Immature natural killer cell (primary cell): ENCODE measurements around the gene CALML5. TPM values are rescaled to one million over a fixed set of nuclear protein-coding genes. Genes with fewer than 3 reads are reported as not detected.
"Not testable (repeated sequence)": the region's sequence is repeated elsewhere in the genome, so short reads cannot be mapped to it uniquely, and the experiment has no call there.

Source experiments
- DNase-seq, 3 donors: peaks; one replicate each; pipeline ENCODE4 v3.0.0; 2022; ENCODE audit warnings: mixed read lengths in 1 of 3
- H3K27ac Mint-ChIP-seq, 6 donors: one replicate each; pipeline ENCODE4 v1.8.0; 2020; ENCODE audit warnings: mixed read lengths in 6 of 6, mild to moderate bottlenecking in 5 of 6, inconsistent platforms in 4 of 6, moderate library complexity in 3 of 6
- H3K27me3 Mint-ChIP-seq, 3 donors: one replicate each; pipeline ENCODE4 v1.8.0; 2020 to 2021; ENCODE audit warnings: low read depth in 3 of 3, mild to moderate bottlenecking in 3 of 3, mixed read lengths in 3 of 3, moderate library complexity in 3 of 3, inconsistent platforms in 1 of 3
- H3K36me3 Mint-ChIP-seq, 3 donors: one replicate each; pipeline ENCODE4 v1.8.0; 2020; ENCODE audit warnings: mixed read lengths in 3 of 3, inconsistent platforms in 2 of 3, mild to moderate bottlenecking in 2 of 3
- H3K4me1 Mint-ChIP-seq, 2 donors: one replicate each; pipeline ENCODE4 v1.8.0; 2020; ENCODE audit warnings: inconsistent platforms in 2 of 2, mild to moderate bottlenecking in 2 of 2, mixed read lengths in 2 of 2, moderate library complexity in 1 of 2
- H3K4me3 Mint-ChIP-seq, 5 donors: one replicate each; pipeline ENCODE4 v1.8.0; 2020; ENCODE audit warnings: mild to moderate bottlenecking in 5 of 5, mixed read lengths in 5 of 5, inconsistent platforms in 3 of 5, moderate library complexity in 3 of 5
- H3K9me3 Mint-ChIP-seq, 6 donors: one replicate each; pipeline ENCODE4 v1.8.0; 2020; ENCODE audit warnings: mild to moderate bottlenecking in 6 of 6, mixed read lengths in 6 of 6, inconsistent platforms in 4 of 6, moderate library complexity in 3 of 6
- polyA plus RNA-seq, 3 donors: library from polyadenylated mRNA; unstranded; fragments of 300-500 nt; fragmentation: Illumina TruSeq; gene quantifications; one replicate each; pipeline ENCODE4 v1.2.3, GENCODE V29; 2021

Gene CALML5
- polyA plus RNA-seq, 3 donors from 2014 or later: not detected

DNA sequence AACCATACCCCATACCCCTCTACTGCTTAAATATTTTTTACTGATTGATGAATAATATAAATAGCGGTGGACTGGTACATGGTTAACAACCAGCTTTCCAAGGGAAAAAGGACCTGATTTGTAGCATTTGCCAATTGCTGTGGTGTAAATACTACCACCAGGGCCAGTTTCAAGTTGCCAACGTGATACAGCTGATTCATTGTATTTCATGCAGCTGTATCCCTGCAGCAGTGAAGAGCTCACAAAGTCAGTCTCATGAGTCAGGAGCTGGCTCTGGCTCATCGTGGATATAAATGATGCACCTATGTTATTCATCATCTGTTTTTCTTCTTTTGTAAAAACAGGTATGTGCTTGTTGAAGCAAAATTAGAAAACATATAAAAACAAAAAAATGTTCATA is 15.2 kb downstream of the CALML5 start:
- DNase-seq: no peak
- Mint-ChIP-seq H3K27ac (no peak overlapping the region), H3K36me3 (no peaks in the 10 kb centered on the region), H3K4me1 (no peaks in the 10 kb centered on the region), H3K4me3 (no peak overlapping the region), H3K27me3 (peaks cover 3 to 5% (median 4%) of the 10 kb centered on the region in 3 donors), H3K9me3 (no peaks in the 10 kb centered on the region)

DNA sequence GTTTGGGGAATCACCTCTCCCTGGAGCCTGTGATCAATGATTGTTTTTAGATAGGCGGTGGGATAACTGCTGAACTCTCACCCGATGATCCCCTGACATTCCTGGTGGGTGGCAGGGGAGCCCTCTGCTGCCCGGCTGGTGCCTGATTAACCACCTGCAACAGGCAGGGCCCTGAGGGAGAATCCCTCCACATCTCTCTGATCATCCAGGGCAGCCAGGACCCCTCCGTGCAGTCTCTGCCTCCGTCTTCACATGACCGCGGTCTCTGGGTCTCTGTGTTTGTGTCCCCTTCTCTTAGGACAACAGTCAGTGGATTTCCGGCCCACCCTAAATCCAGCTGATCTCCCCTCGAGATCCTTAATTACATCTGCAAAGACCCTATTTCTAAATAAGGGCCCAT is 17.4 kb downstream of the CALML5 start:
- H3K27me3 Mint-ChIP-seq: peaks cover 3 to 7% (median 5%) of the 10 kb centered on the region in 3 donors
- H3K36me3 Mint-ChIP-seq: no peaks in the 10 kb centered on the region
- H3K9me3 Mint-ChIP-seq: no peaks in the 10 kb centered on the region

GRCh38 chr10:5481121-5481520 is 18.2 kb downstream of the CALML5 start:
- no peaks in the 10 kb centered on the region for H3K36me3 Mint-ChIP-seq

More for the DNA sequence above, 17.4 kb downstream of the CALML5 start:
- Mint-ChIP-seq H3K4me1 (no peaks in the 10 kb centered on the region), H3K27ac (no peak overlapping the region), H3K4me3 (no peak overlapping the region)
- DNase-seq: no peak

GRCh38 chr10:5480162-5480941 is 19.0 kb downstream of the CALML5 start:
- DNase-seq: no peak
- no peaks in the 10 kb centered on the region for H3K36me3 Mint-ChIP-seq
- H3K4me1 Mint-ChIP-seq: no peaks in the 10 kb centered on the region
- H3K27ac Mint-ChIP-seq: no peak overlapping the region
- no peaks in the 10 kb centered on the region for H3K9me3 Mint-ChIP-seq
- peaks cover 3 to 9% (median 6%) of the 10 kb centered on the region in 3 donors for H3K27me3 Mint-ChIP-seq
- no peak overlapping the region for H3K4me3 Mint-ChIP-seq

More at GRCh38 chr10:5481121-5481520, 18.2 kb downstream of the CALML5 start:
- H3K27me3 Mint-ChIP-seq: peaks cover 3 to 9% (median 6%) of the 10 kb centered on the region in 3 donors
- no peaks in the 10 kb centered on the region for H3K4me1 Mint-ChIP-seq
- H3K9me3 Mint-ChIP-seq: no peaks in the 10 kb centered on the region
- no peak overlapping the region for H3K27ac Mint-ChIP-seq
- H3K4me3 Mint-ChIP-seq: no peak overlapping the region
- no peak for DNase-seq

GRCh38 chr10:5479481-5480161 is 19.7 kb downstream of the CALML5 start:
- no peak for DNase-seq

GRCh38 chr10:5478694-5479305 is 20.6 kb downstream of the CALML5 start:
- no peak overlapping the region for H3K27ac Mint-ChIP-seq
- H3K4me1 Mint-ChIP-seq: no peaks in the 10 kb centered on the region
- no peak for DNase-seq

More at GRCh38 chr10:5479481-5480161, 19.7 kb downstream of the CALML5 start:
- Mint-ChIP-seq H3K27me3 (peaks cover 2 to 9% (median 6%) of the 10 kb centered on the region in 3 donors), H3K4me3 (no peak overlapping the region), H3K4me1 (no peaks in the 10 kb centered on the region), H3K27ac (no peak overlapping the region), H3K36me3 (no peaks in the 10 kb centered on the region), H3K9me3 (no peaks in the 10 kb centered on the region)

DNA sequence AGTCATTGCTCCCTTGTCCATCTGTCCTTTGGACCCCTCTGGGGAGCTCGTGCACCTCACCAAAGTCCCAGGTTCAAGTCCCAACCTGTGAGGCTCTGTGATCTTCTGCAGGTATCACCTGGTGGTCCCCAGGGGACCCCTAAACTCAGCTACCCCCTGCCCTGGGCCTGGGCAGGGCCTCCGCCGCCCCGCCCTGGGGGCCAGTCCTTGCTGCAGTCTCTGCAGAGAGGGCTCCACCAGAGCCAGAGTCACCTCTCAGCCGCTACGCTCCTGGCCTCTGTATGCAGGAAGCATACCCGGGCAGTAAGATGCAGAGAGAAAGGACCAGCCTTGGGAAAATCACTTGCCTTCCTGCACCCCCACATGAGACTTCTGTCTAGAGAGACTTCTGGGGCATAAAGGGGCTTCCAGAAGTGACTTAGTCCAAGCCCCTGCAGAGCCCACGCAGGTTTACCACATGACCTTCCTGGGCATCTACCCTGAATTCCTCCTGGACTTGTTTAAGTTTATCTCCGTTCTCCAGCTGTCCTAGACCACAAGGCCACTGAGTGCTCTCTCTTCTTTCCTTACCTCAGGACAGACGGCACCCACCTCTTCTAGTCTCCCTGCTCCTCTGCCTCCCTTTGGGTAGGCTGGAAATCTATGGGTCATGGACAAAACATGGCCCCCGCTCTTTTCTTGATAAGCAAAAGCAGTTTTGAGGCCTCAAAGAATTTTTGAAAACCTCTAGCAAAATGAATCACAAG is 21.2 kb downstream of the CALML5 start:
- Mint-ChIP-seq H3K36me3 (no peaks in the 10 kb centered on the region), H3K27me3 (peaks cover 2 to 9% (median 6%) of the 10 kb centered on the region in 3 donors), H3K9me3 (no peaks in the 10 kb centered on the region), H3K4me3 (no peak overlapping the region), H3K4me1 (no peaks in the 10 kb centered on the region), H3K27ac (no peak overlapping the region)
- DNase-seq: no peak

More at GRCh38 chr10:5478694-5479305, 20.6 kb downstream of the CALML5 start:
- Mint-ChIP-seq H3K4me3 (no peak overlapping the region), H3K27me3 (peaks cover 2 to 9% (median 6%) of the 10 kb centered on the region in 3 donors), H3K36me3 (no peaks in the 10 kb centered on the region), H3K9me3 (no peaks in the 10 kb centered on the region)

- no peak overlapping the region for H3K4me3 Mint-ChIP-seq
- H3K36me3 Mint-ChIP-seq: no peaks in the 10 kb centered on the region
- peaks cover 2 to 4% (median 4%) of the 10 kb centered on the region in 3 donors for H3K27me3 Mint-ChIP-seq
- H3K27ac Mint-ChIP-seq: no peak overlapping the region
- H3K4me1 Mint-ChIP-seq: no peaks in the 10 kb centered on the region
- no peaks in the 10 kb centered on the region for H3K9me3 Mint-ChIP-seq
- no peak for DNase-seq
These were observed 22.3 kb downstream of the CALML5 start for GRCh38 chr10:5476918-5477525.

DNA sequence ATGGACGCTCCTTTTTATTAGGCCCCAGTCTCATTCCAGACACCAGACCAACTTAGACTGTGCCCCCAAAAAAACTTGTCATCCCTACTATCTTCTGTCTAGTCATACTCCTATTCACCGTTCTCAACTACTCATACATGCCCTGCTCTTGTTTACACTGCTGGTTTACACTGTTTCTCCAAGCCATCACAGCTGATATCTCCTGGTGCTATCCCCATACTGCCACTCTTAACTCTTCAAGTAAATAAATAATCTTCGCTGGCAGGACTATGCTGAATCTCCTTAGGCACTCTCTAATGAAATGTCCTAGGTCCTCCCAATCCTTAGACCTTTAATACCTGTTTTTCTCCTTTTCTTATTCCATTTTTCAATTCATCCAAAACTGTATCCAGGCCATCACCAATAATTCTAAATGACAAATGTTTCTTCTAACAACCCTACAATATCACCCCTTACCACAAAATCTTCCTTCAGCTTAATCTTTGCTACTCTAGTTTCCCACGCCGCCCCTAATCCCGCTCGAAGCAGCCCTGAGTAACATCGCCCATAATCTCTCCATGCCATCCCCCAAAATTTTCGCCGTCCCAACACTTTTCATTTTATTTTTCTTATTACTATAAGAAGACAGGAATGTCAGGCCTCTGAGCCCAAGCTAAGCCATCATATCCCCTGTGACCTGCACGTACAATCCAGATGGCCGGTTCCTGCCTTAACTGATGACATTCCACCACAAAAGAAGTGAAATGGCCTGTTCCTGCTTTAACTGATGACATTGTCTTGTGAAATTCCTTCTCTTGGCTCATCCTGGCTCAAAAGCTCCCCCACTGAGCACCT is 23.2 kb downstream of the CALML5 start:
- not testable (repeated sequence) for H3K4me3 Mint-ChIP-seq, H3K27me3 Mint-ChIP-seq, H3K4me1 Mint-ChIP-seq, DNase-seq, H3K36me3 Mint-ChIP-seq, H3K9me3 Mint-ChIP-seq, H3K27ac Mint-ChIP-seq

DNA sequence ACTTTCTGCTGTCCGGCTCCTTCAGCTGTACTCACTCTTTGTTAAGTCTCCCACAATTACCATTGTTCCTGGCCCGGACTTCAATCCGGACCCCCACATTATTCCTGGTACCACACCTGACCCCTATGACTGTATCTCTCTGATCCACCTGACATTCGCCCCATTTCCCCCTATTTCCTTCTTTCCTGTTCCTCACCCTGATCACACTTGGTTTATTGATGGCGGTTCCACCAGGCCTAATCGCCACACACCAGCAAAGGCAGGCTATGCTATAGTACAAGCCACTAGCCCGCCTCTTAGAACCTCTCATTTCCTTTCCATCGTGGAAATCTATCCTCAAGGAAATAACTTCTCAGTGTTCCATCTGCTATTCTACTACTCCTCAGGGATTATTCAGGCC is 24.3 kb downstream of the CALML5 start:
- H3K27me3 Mint-ChIP-seq, H3K9me3 Mint-ChIP-seq, H3K36me3 Mint-ChIP-seq, H3K4me1 Mint-ChIP-seq, H3K27ac Mint-ChIP-seq, H3K4me3 Mint-ChIP-seq, DNase-seq: not testable (repeated sequence)

GRCh38 chr10:5474642-5475041 is 24.7 kb downstream of the CALML5 start:
- H3K27ac Mint-ChIP-seq, H3K27me3 Mint-ChIP-seq, H3K9me3 Mint-ChIP-seq, H3K36me3 Mint-ChIP-seq, H3K4me3 Mint-ChIP-seq, H3K4me1 Mint-ChIP-seq, DNase-seq: not testable (repeated sequence)

DNA sequence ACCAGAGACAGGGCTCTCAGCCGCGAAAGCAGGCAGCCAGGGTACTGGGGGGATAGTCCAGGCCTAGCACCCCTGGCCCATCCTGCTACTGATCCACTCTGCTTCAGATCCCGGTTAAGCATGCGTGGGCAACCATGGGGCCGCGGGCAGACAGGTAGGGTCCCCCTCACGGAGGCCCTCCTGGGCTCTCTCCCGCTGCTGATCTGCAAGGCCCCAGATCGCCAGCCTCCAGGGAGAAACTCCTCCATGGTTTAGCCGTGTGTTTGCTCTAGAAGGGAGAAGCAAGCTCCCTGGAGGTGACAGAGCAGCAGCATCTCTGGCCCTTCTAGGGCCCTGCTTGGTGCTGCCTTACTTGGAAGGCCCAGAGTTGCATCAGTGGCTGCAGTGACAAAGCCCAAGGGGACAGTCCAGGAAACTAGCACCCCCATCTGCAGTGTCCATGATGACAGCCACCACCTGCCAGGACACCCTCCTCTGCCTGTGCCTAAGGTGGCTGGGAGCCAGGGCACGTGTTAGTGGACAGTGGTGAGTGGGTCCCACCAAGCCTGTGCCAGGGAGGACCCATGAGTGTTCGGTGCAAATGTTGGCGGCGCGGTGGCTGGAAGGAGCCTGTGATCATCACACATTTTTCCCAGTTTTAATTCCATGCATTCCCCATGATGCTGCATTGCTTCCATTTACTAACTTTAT is 29.2 kb downstream of the CALML5 start:
- Mint-ChIP-seq H3K36me3 (no peaks in the 10 kb centered on the region), H3K4me1 (no peaks in the 10 kb centered on the region), H3K27ac (no peak overlapping the region), H3K27me3 (peaks cover 0 to 5% (median 2%) of the 10 kb centered on the region in 3 donors), H3K4me3 (no peak overlapping the region), H3K9me3 (no peaks in the 10 kb centered on the region)
- no peak for DNase-seq
